HG03159 (cell line): ENCODE data around the gene EML3.
A peak's percentile ranks its signal among the peaks of the same experiment; 100 is the strongest.
"Not testable (repeated sequence)": the region's sequence is repeated elsewhere in the genome, so short reads cannot be mapped to it uniquely, and the experiment has no call there.

Experiments used
- ATAC-seq: cut with Tn5 transposase; IDR thresholded peaks from one replicate; pipeline ENCODE4 v1.9.1; 2021; ENCODE audit warnings: mild to moderate bottlenecking, moderate library complexity; ENCODE audit not compliant: unreplicated experiment

The EML3 gene

DNA sequence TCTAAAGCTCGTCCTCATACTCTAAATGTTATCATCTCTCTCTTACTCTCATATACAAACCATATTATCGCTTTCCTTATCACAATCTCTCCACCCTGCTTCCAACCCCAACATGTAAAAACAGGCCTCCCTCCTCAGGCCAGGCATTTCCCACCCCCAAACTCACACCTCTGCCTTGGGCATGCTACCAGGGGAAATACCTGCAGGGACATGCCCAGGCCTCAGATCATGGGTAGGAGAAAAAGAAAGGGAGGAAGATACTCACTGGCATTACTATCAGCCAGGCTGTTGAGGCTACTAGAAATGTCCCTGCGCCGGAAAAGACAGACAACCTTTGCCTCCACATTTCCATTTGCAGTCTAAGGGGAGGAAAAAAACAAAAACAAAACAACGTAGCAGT is 12.7 kb downstream of the EML3 start:
- ATAC-seq: no peak

DNA sequence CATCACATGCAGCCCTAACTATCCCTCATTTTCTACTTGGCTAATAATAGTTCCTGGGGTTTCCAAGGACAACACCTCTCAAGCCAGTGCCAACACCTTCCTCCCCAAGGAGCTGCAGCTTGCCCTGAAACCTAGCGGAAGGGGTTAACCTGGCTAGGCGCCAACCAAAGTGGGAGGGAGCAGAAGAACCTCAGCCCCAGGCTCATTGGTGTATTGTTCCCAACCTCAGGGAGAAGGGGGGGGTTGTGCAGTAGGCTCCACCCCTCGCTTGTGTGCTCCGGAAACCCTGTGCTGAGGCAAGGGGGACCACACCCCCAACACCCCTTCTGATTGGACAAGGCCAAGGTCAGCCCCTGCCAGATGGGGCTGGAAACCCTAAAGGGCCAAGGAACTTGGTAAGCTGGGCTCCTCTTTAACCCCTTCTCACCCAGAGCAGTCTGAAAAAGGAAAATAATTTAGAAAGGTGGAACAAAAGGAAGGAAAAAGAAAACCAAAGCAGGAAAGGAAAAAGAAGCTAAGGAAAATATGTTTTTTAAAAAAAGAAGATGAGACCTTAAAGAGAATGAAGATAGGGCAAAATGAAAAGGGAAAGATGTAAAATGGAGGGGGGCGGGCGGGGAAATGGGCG is 13.4 kb downstream of the EML3 start:
- peak; percentile 45 for ATAC-seq

DNA sequence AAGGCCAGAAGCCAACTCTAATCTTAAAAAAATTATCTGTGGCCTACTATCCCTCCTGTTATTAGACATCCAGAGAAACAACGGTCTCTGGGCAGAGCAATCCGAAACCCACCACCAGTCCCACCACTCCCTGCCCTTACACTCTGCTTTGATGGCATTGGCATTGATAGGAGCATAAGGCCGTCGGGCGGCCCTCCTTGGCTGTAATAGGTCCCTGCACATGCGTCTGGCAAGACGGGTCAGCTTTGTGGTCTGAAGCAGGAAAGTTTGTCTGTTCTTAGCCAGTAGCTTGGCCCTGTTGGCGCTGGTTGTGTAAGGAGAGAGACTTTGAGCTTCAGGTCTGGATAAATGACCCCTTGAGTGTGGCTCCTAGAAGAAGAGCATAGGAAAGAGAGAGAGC is 17.5 kb downstream of the EML3 start:
- no peak for ATAC-seq

DNA sequence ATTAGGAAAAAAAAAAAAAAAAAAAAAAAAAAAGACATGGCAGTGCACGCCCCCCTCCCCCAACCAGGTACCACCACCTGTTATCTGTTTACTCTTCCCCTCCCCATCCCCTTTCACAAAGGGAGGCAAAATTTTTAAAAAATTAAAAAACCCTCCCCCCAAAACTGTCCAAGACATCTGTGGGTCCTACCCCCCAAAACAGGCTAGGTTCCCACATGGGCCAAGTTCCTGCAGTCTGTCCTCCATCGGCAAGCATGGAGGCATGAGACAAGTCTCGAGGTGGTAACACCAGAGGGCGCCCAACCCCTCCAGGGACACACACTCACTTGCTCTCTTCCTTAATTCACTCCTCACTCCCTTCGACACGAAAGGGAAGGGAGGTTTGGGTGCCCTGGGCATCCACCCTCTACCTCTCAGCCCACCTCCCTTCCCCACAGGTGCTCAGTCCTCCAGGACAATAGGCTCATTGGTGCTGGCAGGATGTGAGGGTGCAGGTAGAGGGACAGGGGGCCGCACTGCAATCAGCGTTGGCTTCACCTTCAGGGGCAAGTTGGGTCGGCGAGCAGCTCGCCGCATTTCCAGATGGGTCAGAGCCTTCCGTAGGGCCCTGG is 19.0 kb downstream of the EML3 start:
- no peak for ATAC-seq

DNA sequence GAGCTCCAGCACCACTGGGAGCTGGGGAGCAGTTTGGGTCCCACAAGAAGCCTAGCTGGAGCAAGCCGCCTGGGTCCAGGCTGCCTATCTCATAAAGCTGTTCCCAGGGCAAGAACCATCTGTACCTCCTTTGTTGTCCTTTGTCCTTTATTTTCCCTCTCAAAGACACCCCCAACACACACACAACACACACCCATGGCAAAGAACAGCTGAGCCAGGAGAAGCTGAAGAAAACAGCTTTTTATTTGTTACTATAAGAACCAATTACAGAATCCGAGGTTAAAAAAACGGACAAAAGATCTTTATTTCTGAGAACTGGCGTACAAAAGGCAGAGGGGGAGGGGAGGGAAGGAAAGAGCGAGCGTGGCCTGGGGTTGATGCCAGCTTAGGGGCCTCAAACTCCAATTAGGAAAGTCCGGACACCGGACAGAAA is 19.6 kb downstream of the EML3 start:
- ATAC-seq: no peak

DNA sequence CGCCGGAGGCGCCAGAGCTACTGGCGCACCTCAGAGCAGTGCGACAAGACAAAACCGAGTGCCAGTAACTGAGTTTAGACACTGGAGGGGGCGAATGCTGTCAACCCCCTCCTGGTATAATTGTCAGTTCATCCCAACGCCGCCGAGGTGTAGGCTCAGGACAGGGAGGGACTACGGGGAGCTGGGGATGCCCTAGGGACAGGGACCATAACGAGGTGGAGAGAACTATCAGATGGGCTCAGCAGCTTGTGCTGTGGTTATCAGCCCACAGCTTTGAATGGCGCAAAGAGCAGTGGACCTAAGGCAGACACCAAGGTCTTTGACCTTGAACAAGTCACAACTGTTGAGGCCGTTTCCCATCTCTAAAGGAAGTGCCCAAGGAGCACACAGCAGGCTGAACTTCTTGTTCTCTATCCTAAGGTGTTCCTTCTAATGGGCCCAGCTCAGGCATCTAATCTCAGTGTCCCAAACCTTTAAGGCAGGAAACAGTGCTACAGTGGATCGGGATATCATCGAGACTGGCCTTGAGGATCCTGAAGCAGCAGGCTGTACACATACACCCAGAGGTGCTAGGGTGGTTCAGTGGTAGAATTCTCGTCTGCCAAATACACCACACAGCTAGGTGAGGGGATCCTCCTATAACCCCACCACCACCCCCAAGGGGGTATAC is 20.3 kb downstream of the EML3 start:
- no peak for ATAC-seq

DNA sequence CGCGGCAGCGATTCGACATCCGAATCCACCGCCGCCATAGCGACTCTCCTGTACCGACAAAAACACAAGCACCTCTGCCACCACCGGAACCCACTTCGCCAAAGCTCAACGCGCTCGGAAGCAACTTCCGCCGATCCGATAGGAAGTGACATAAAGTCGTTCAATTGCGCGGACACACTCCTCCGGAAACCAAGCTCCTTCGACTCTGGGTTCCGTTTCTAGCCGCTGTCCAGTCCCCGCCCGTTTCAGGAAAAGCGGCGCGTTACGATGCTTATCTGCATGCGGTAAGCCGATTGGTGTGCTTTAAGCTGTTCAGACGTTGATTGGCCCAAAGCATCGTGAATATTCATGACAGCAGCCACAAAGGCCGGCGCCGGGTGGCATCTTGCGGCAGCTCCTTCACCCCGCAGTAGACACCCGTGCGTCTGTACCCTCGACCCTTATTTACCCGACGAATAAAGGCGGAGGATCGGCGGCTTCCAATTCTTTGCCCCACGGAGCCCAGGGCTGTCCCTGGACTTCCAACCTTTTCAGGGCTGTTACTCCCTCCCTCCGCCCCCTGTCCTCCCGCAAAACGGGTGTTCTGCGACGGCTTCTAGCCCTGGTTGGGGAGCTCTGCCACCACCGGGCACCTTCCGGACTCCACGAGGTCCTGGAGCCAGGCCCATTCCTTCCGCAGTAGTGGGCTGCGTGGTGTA is 21.0 kb downstream of the EML3 start, which contains the start of gene TUT1:
Gene TUT1, minus strand, starts transcription at position 76 of the 698 bp plus-strand sequence. Its CDS starts 38 bp downstream, at position 38.
- ATAC-seq: peak; percentile 86

DNA sequence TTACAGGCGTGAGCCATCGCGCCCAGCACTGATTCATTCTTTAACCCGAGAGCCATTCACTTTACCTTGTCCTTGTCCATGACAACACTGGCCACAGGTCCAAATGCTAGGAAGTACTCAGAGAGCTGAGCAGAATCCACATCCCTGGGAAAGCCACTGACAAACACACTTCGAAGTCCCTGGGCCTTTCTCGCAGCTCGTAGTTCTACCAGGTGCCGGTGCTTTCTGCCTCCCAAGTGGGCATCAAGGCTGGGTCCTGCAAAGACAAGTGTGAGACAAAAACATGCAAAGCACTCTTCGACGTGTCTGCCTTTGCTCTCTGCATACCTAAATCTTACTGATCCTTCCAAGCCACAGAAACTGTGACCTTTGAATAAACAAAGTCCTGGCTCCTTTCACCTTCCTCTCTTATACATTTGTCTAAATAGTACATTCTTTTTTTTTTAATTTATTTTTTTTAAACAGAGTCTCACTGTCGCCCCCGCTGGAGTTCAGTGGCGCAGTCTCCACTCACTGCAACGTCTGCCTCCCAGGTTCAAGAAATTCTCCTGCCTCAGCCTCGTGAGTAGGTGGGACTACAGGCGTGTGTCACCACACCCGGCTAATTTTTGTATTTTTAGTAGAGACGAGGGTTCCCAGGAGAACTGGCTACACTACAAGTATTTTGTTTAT is 23.5 kb downstream of the EML3 start:
- ATAC-seq: no peak

DNA sequence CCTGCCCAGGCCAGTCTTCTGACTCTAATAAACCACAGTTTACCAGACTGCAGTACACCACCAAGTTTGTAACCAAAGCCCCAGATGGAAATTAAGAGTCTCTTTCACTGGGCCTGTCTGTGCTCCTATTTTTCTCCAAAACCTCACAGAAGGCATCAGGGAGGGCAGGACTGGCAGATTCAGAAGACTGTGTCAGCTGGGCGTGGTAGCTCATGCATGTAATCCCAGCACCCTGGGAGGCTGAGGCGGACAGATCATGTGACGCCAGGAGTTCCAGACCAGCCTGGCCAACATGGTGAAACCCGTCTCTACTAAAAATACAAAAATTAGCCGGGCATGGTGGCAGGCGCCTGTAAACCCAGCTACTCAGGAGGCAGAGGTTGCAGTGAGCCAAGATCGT is 27.2 kb downstream of the EML3 start:
- not testable (repeated sequence) for ATAC-seq

DNA sequence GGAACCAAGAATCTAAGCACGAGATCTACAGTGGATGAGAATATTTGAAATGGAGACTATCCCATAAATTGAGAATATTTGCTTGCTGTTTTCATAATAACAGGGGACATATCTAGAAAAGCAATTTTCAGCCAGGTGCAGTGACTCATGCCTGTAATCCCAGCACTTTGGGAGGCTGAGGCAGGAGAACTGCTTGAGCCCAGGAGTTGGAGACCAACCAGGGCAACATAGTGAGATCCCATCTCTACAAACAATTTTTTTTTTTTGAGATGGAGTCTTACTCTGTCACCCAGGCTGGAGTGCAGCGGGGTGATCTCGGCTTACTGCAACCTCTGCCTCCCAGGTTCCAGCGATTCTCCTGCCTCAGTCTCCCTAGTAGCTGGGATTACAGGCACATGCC is 30.8 kb downstream of the EML3 start:
- not testable (repeated sequence) for ATAC-seq

DNA sequence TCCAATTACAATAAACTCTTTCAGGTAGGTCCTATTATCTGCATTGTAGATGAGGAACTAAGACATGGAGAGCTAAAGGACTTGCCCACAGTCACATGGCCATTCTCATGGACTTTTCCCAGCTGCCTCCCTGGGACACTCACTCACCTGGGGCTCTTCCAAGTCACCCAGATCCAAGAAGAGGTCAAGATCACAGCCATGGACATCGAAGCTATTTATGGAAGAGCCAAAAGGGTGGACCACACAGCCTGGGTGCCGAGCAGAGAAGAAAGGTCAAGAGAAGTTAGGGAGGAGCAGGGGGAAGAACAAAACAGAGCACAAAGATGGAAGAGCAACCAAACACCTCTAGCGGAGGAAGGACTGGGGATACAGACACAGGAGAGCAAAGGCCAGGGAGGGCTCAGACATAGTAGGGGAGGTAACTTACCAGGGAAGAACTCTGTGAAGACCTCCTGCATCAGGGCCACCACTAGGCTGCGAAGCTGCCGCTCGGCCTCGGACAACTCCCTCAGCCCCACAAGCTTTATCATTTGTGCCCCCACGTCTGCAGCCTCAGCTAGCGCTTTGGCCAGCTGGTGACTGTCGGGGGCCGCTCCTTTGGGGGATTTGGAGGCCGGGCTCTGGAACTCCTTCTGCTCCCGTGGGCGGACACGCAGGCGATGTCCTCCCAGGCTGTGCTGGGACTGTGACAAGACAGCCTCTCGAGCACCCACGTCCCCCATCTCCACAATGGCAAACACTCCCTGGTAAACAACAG is 31.4 kb downstream of the EML3 start:
- ATAC-seq: no peak

DNA sequence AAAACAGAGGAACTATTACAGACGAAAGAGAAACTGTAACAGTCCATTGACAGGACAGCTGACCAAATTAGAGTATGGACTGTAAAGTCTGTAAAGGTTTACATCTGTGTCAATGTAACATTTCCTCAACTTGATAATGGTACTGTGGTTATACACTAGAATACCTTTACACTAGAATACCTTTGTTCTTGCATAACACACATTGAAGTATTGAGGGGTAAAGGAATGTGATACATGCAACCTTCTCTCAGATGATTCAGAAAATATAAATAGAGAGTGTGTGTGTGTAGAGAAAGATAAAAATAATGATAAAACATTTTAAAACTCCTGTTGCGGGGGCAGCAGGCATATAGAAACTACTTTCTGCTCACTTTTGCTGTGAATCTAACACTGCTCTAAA is 33.3 kb downstream of the EML3 start:
- no peak for ATAC-seq

DNA sequence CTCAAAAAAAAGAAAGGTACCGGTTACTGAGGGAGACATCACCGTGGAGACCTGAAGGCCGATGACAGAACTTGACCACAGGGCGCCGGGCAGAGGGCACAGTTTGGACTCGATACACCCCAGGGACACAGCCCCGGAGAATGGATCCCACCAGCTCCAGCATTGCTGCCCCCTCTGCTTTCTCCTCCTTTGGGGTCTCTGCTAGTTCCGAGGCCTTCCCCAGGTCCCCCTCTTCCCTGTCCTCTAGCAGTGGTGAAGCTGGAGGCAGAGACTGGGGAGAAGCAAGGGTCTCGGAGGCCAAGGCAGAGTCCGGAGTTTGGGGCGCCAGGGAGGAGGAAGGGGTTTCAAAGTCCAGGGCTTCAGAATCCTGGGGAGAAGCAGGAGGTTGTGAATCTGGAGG is 34.0 kb downstream of the EML3 start:
- ATAC-seq: no peak

DNA sequence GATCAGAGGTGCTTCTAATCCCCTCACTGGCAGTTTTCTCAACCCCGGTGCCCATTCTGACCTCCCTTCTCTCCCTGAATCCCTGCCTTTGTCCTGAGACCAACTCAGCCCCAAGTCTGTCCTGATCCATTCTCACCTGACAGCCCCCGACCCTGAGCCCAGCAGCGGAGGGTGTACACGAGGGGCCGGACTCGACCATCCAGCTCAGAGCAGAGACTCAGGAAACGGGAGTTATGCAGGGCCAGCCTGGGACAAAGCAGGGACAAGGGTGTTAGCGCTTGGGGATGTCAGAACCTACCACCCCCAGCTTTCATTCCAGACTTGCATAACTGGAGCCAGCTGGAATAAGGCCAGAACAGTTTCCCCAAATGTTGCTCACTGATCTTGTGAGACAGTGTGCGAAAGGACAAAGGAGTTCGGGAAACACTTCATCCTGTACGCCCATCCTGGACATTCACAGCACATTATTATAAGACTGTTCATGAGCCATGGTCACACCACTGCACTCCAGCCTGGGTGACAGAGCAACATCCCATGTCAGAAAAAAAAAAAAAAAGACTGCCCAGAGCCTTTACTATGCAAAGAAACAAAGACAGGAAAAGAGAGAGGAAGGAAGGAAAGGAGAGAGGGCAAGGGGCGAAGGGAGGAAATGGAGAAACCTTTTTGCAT is 35.4 kb downstream of the EML3 start:
- no peak for ATAC-seq

DNA sequence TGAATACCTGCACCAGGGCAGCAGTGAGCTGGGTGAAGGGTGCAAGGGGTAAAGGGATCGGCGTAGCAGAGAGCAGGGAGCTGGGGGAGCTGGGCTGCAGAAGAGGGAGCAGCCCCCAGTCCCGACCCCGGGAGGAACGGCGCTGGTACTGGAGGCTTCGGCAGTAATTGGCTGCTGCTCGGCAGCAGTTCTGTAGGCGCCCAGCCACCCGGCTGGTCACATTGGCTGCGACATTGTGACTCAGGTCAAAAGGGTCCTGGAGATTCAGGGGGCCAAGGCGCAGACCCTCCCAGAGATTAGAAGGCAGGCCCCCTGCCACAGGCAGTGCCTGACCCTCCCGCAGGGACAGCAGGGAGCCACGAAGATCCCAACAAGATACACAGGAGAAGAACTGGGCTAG is 36.7 kb downstream of the EML3 start:
- ATAC-seq: no peak

DNA sequence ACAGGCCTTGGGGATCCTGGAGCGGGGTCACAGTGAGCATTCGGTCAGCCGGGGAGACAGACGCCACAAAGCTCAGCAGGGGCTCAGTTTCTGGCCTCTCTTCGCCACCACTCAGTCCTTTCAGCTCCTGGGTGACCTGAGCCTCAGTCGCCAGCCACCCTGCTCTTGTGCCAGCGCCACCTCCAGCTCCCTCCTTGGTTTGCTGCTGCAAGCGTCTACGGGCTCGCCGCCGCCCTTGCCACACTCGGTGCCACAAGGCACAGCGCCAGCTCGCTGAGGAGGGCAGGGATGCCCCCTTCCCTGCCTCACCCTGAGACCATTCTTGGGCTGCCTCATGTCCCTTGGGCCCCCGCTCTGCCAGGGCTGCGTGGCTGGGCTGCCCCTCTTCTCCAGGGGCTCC is 37.4 kb downstream of the EML3 start:
- ATAC-seq: no peak

DNA sequence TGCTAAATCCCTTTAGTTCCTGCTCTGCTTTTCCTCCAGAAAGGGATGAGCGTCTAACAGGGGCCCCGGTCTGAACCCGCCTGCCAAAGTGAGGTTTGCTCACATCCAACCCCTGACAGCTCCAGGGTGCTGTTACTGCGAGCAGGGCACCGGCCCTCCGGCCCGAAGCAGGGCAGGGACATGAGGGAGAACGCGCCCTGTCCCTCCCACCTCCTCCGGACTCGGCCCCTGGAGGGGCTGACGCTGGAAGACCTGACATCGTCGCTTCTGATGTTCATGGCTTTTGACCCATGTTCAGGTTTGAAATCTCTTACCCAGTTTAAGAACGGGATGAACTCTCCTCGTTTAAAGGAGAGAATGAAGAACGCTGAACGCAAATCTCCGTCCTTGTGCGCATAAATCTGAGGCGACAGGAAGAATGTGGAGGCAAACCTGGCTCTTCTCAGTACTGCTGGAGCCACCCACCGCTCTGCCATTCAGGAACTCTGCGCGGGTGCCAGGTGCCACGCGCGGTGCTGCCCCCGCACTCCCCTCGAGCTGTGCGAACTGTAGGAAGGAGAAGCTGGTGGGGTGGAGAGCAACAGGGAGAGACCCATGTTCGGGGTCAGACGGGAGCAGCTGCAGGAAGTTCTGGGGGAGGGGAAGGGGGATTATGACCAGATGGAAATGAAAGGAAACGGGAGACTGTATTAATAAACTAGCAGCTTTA is 38.1 kb downstream of the EML3 start:
- peak; percentile 10 for ATAC-seq

DNA sequence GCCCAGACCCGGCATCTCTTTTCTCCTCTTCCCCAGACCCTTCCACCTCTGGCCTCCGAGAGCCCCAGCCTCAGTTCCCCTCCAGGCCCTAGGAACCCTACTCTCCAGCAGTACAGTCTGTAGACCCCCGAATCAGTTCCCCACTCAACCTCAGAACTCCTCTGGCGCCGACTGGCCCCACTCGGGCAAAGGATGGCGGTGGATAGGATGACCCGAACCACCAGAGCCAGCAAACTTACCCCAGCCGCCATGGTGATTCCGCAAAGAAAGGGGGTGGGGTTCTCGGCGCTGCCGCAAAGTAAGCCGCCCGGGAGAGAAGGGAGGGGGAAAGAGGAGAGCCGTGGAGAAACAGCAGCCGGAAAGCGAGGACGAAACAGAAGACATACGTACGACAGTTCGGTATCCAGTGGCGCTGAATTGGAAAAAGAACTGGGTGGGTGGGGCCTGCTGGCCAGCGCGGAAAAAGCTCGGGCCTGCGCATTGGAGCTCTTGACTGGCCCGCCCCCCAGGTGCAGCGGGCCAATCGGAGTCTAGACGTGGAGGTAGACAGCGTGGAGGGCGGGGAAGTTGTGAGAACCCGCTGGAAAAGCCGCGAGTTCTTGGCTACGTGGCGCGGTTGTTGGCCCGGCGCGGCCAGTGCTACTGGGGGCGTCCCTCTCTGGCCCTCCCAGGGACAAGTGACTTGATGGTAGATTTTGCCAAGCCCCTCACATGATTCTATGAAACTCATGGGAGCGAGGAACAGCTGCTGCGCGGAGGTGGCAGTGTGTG is 38.8 kb downstream of the EML3 start, which contains the start of gene EEF1G:
Gene EEF1G, minus strand, starts transcription at position 300 of the 771 bp plus-strand sequence. Its CDS starts 49 bp downstream, at position 251.
- ATAC-seq: peak; percentile 82
